Heart right ventricle (tissue), 16 donors: ENCODE data around the gene HBS1L. TPM values are rescaled to one million over a fixed set of nuclear protein-coding genes. Genes with fewer than 3 reads are reported as not detected.

Experiments
- ATAC-seq, 8 donors: fragments of 200-7000 bp; cut with Tn5 transposase; one replicate each; pipeline ENCODE4 v1.9.1; 2020; ENCODE audit warnings: mild to moderate bottlenecking in 8 of 8, moderate library complexity in 8 of 8, moderate number of reproducible peaks in 1 of 8
- DNase-seq, 2 donors: peaks; one replicate each; pipeline ENCODE4 v3.0.0-alpha.2; 2020
- H3K27ac ChIP-seq, 10 donors: fragments of 200-600 bp; sonication (generic) in 2 of 10; one replicate each; pipeline versions ENCODE4 v1.5.0 to v1.8.0; 2020 to 2022; ENCODE audit warnings: mild to moderate bottlenecking in 3 of 10
- H3K27me3 ChIP-seq, 7 donors: fragments of 200-600 bp; one replicate each; pipeline ENCODE4 v1.8.0; 2021 to 2022; ENCODE audit warnings: mild to moderate bottlenecking in 2 of 7
- H3K36me3 ChIP-seq, 9 donors: fragments of 200-600 bp; sonication (generic) in 1 of 9; one replicate each; pipeline versions ENCODE4 v1.5.0 to v1.8.0; 2020 to 2022; ENCODE audit warnings: mild to moderate bottlenecking in 2 of 9
- H3K4me1 ChIP-seq, 9 donors: fragments of 200-600 bp; sonication (generic) in 1 of 9; one replicate each; pipeline versions ENCODE4 v1.5.0 to v1.8.0; 2020 to 2022; ENCODE audit warnings: mild to moderate bottlenecking in 4 of 9
- H3K4me3 ChIP-seq, 10 donors: fragments of 200-600 bp; sonication (generic) in 2 of 10; one replicate each; pipeline versions ENCODE4 v1.5.0 to v1.8.0; 2020 to 2022; ENCODE audit warnings: mild to moderate bottlenecking in 7 of 10, moderate library complexity in 2 of 10
- H3K9me3 ChIP-seq, 11 donors: fragments of 200-600 bp in 10 of 11; sonication (generic) in 2 of 11; one replicate each; pipeline versions ENCODE4 v1.5.0 to v1.8.0; 2013 to 2022; ENCODE audit warnings: mild to moderate bottlenecking in 2 of 11, control low read depth in 1 of 11, moderate library complexity in 1 of 11
- WGBS, 2 donors: extraction: QIAGEN DNeasy Blood & Tissue Kit; methylation state at CpG; one replicate each; pipeline ENCODE4 v1.1.7; 2013; ENCODE audit warnings: inconsistent platforms in 1 of 2; 5-methylcytosine and 5-hydroxymethylcytosine counted together
- intact Hi-C, 10 donors: fragments of 100-400 bp; cut with DNase I; formaldehyde crosslinking; loops; one replicate each; pipeline versions ENCODE4 v1.11.1 to v1.14.2; 2022
- polyA plus RNA-seq, 2 donors: library from polyadenylated mRNA; stranded (reverse); fragments of 200-250 nt; gene quantifications; one replicate each; pipeline ENCODE4 v1.2.3, GENCODE V29; 2013
- total RNA-seq, 10 donors: library from RNA; stranded (reverse); fragmentation: NEBNext Ultra II Directional in 3 of 10; extraction: Animal tissue kit (Norgen Biotek cat#: 25700) in 3 of 10; gene quantifications; one replicate each; pipeline versions ENCODE4 v1.2.1 to v1.2.4, GENCODE V29; 2021 to 2023
- TF ChIP-seq, protein P1 (sequence below), 9 donors: fragments of 200-600 bp; sonication (generic) in 2 of 9; IDR thresholded peaks; one replicate each; pipeline versions ENCODE4 v1.5.0 to v1.8.0; 2021 to 2022; ENCODE audit warnings: antibody characterized with exemption in 9 of 9, mild to moderate bottlenecking in 5 of 9, moderate library complexity in 1 of 9
- donor health status: Arrhythmogenic right ventricular cardiomyopathy.
- donor health status: ischemic (EF 13 %, LVEDD 7.1; RV severe dilation, severe dysfunction).
- donor health status: healthy with polysubstance abuse.
- donor health status: DM: no; HTN: yes; CAD: no.
- donor health status: DM: no; HTN: no; CAD: no.
- donor health status: ischemic (EF 25% LVEDD 6.9; RV normal size, moderate dysfunction).
- donor health status: ischemic (EF 25% LVEDD 5.7; RV mildly dilated, moderate dysfunction).
- donor health status: healthy.
- donor health status: DM: yes; HTN: yes; CAD: no.
- donor health status: Ischemic cardiomyopathy.
- donor health status: ischemic (EF 35%, LVEDD 5.7; RV mildly dilated, moderate dysfunction).
- donor health status: nonischemic (EF 11% LVEDD 7.7; RV severe dilation, severe dysfunction).
- donor health status: DM: yes; HTN: yes; CAD: no.
- donor health status: PGD.
- donor health status: ischemic (EF 29% LVEDD 5.4; RV normal size, mild dysfunction).
- donor health status: nonischemic (EF 23%, LVEDD 6.1; RV moderate dilation, normal function).

The HBS1L gene
- total and polyA plus RNA-seq, 12 donors = 20.8 to 100.0 (median 88.2) TPM

DNA sequence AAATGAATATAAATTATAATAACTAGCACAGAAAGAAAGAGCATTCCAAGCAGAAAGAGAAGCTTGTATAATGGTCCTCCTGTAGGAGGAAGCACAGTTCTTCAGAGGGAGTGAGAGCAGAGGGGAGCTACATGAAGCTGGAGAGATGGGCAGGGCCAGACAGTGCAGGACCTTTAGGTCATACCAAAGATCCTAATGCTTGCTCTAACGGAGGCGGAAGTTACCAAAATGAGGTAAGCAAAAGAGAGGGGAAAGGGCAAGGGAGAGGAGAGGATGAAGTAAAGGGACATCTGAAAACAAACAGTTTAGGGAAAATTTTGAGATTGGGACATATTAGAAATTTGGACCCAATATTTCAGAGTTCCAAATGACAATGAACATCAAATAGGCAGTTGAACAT lies 50.2 kb downstream of the HBS1L start:
- Histone ChIP-seq H3K36me3 (peaks cover 0 to 26% (median 0%) of the 10 kb centered on the region in 9 donors), H3K4me3 (no peak overlapping the region), H3K4me1 (peaks cover 0 to 5% (median 0%) of the 10 kb centered on the region in 9 donors), H3K27me3 (no peaks in the 10 kb centered on the region), H3K9me3 (no peaks in the 10 kb centered on the region), H3K27ac (no peak overlapping the region)
- ATAC-seq (no peak), DNase-seq (no peak)
- intact Hi-C loops = no loop called here
- WGBS, 2 donors = 92 to 93% methylated on average over 2 of the region's 2 CpGs
- TF ChIP-seq, protein P1, sequence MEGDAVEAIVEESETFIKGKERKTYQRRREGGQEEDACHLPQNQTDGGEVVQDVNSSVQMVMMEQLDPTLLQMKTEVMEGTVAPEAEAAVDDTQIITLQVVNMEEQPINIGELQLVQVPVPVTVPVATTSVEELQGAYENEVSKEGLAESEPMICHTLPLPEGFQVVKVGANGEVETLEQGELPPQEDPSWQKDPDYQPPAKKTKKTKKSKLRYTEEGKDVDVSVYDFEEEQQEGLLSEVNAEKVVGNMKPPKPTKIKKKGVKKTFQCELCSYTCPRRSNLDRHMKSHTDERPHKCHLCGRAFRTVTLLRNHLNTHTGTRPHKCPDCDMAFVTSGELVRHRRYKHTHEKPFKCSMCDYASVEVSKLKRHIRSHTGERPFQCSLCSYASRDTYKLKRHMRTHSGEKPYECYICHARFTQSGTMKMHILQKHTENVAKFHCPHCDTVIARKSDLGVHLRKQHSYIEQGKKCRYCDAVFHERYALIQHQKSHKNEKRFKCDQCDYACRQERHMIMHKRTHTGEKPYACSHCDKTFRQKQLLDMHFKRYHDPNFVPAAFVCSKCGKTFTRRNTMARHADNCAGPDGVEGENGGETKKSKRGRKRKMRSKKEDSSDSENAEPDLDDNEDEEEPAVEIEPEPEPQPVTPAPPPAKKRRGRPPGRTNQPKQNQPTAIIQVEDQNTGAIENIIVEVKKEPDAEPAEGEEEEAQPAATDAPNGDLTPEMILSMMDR (IDR thresholded peaks at IDR 0.05) = no peak

DNA sequence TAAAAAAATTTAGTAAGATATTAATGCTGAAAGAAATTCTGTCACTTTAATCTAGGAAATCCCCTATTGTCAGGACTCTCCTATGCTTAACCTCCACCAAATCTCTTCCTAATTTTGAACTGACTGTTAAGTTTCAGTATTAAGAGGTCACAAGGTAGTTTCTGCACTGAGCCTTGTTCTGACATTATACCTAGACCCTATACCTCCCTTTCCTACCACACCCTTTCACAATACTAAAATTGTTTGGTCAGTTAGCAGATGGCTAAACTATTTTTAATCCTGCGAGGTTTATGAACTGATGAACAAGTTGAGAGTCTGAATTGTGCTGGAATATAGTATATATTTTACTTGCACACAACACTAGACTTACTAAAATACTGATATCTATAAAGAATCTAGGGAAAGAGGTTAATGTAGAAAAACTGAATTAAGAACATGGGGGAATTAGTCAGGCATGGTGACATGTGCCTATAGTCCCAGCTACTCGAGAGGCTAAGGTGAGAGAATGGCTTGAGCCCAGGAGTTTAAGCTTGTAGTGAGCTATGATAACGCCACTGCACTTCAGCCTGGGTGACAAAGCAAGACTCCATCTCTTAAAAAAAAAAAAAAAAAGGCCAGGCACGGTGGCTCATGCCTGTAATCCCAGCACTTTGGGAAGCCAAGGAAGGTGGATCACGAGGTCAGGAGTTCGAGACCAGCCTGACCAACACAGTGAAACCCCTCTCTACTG lies 51.5 kb downstream of the HBS1L start:
- 83 to 90% methylated on average over 5 to 6 of the region's 6 CpGs for WGBS, 2 donors

DNA sequence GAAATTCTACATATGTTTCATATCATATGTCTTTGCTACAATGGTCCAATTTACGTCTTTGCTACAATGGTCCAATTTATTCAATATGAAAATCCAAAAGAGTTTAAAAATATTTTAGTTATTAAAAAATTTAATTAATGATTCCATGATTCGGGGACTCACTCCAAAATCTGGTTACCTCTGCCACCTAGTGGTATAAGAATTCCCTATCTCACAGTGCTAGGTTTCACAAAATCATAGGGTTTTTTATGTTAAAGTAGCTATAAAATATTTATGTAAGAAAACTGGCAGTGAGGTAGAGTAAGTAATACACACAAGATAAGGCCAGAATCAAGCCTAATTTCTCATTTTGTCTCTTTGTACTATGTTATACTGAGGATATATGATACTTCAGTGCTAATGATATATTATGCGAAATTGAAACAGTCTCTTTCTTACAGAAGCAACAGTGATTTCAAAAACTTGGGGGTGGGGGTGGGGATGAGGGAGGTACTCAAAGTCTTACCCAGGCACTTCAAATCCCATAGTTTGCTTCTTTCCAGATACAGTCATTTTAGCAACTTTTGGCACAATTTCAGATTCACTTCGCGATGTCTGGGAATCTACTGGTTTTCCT lies 52.3 kb downstream of the HBS1L start:
- no peak overlapping the region for H3K4me3 ChIP-seq
- H3K4me1 ChIP-seq = no peaks in the 10 kb centered on the region
- H3K27ac ChIP-seq = no peak overlapping the region
- 87 to 94% methylated on average over 5 of the region's 5 CpGs for WGBS, 2 donors
- intact Hi-C loops = no loop called here
- peaks cover 0 to 40% (median under 1%) of the 10 kb centered on the region in 9 donors for H3K36me3 ChIP-seq
- TF ChIP-seq, protein P1 (IDR thresholded peaks at IDR 0.05) = peak in 7 of 9 donors; percentile 41 to 63 (median 56)
- H3K9me3 ChIP-seq = no peaks in the 10 kb centered on the region
- no peak for ATAC-seq
- no peak for DNase-seq
- no peaks in the 10 kb centered on the region for H3K27me3 ChIP-seq

More for the DNA sequence above, 51.5 kb downstream of the HBS1L start:
- TF ChIP-seq, protein P1 (IDR thresholded peaks at IDR 0.05) = no peak
- no peak overlapping the region for H3K27ac ChIP-seq
- no peak for DNase-seq
- intact Hi-C loops = no loop called here
- H3K4me3 ChIP-seq = no peak overlapping the region
- no peaks in the 10 kb centered on the region for H3K27me3 ChIP-seq
- H3K36me3 ChIP-seq = peaks cover 0 to 33% (median 0%) of the 10 kb centered on the region in 9 donors
- ATAC-seq = no peak
- H3K9me3 ChIP-seq = no peaks in the 10 kb centered on the region
- peaks cover 0 to under 1% (median 0%) of the 10 kb centered on the region in 9 donors for H3K4me1 ChIP-seq

DNA sequence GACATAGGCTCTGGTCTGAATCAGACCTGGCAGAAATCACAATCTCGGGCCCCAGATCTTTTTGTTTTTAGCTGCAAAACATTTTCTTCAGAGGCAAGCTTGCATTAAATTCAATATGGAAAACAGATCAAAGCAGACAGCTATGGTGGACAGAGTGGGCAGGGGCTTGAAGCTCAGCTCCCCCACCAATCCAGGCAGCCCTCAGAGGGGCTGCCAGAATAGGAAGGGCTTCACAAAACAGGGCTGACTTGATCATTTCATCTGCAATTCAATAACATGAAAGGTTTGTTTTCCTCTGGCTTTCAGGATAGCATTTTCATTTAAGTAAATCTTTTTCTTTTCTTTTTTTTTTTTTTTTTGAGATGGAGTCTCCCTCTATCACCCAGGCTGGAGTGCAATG lies 55.5 kb downstream of the HBS1L start:
- no peak overlapping the region for H3K27ac ChIP-seq
- TF ChIP-seq, protein P1 (IDR thresholded peaks at IDR 0.05) = no peak
- DNase-seq = no peak
- H3K36me3 ChIP-seq = peaks cover 0 to 72% (median 8%) of the 10 kb centered on the region in 9 donors
- no peaks in the 10 kb centered on the region for H3K27me3 ChIP-seq
- WGBS, 2 donors = 95 to 97% methylated on average over 1 of the region's 1 CpG
- H3K9me3 ChIP-seq = no peaks in the 10 kb centered on the region
- H3K4me1 ChIP-seq = no peaks in the 10 kb centered on the region
- intact Hi-C loops = no loop called here
- H3K4me3 ChIP-seq = no peak overlapping the region
- ATAC-seq = no peak
